Liver (tissue), 3 donors: Measurements from ENCODE around the gene VAC14.
"Not testable (repeated sequence)": the region's sequence is repeated elsewhere in the genome, so short reads cannot be mapped to it uniquely, and the experiment has no call there.

Source experiments
- GABPA ChIP-seq, 2 donors: IDR thresholded peaks in 1 of 2; conservative IDR thresholded peaks in 1 of 2; 2 replicates each; pipeline ENCODE4 v1.6.1; 2016; ENCODE audit warnings: antibody characterized with exemption in 2 of 2, mild to moderate bottlenecking in 1 of 2, moderate library complexity in 1 of 2
- NR2F2 ChIP-seq: IDR thresholded peaks from 2 replicates; pipeline ENCODE4 v1.6.1; 2016; ENCODE audit warnings: antibody characterized with exemption
- RAD21 ChIP-seq, 2 donors: IDR thresholded peaks; 2 replicates each; pipeline ENCODE4 v1.6.1; 2016; ENCODE audit warnings: antibody characterized with exemption in 2 of 2, mild to moderate bottlenecking in 2 of 2
- RXRA ChIP-seq, 2 donors: IDR thresholded peaks; 2 replicates each; pipeline ENCODE4 v1.6.1; 2017 to 2018; ENCODE audit warnings: antibody characterized with exemption in 2 of 2, mild to moderate bottlenecking in 1 of 2
- TAF1 ChIP-seq: conservative IDR thresholded peaks from 2 replicates; pipeline ENCODE4 v1.6.1; 2016; ENCODE audit warnings: antibody characterized with exemption, mild to moderate bottlenecking
- TF ChIP-seq, protein P1 (sequence below): fragments of 150-350 bp; IDR thresholded peaks from 2 replicates; pipeline ENCODE4 v1.5.1; 2017; ENCODE audit warnings: improper control_type of control experiment, low read depth, low read length; ENCODE audit not compliant: missing input control
- TF ChIP-seq, protein P2 (sequence below): IDR thresholded peaks from 2 replicates; pipeline ENCODE4 v1.6.1; 2016; ENCODE audit warnings: antibody characterized with exemption
- donor health status: healthy.
- donor health status: healthy.

DNA sequence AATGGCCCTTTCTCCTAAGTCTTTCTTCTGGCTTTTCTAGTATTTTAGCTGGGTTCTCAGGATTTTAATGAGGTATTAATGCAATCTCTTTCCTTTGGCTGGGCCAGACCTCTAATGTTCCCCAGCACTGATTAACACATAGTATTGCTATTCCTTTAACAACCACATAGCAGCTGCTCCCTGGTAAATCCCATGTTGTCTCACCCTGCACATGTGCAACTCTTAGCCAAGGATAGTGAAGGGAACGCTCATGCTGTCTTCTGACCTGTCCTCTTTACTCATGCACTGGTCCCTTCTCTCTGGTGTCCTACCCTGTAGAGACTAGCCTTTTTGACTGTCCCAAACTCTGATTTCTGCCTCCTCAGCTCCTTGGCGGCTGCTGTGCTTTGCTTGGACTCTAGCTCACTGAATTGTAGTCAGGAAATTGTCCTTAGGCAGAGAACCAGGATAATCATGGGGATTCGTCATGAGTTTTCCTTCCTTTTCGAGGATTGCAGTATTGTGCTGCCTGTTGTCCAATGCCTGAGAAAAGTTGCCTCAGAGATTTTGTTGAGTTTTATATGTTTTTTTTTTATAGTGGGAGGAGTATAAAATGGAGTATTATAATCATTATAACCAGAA, 22.6 kb upstream of the VAC14 start:
- TF ChIP-seq, protein P1, sequence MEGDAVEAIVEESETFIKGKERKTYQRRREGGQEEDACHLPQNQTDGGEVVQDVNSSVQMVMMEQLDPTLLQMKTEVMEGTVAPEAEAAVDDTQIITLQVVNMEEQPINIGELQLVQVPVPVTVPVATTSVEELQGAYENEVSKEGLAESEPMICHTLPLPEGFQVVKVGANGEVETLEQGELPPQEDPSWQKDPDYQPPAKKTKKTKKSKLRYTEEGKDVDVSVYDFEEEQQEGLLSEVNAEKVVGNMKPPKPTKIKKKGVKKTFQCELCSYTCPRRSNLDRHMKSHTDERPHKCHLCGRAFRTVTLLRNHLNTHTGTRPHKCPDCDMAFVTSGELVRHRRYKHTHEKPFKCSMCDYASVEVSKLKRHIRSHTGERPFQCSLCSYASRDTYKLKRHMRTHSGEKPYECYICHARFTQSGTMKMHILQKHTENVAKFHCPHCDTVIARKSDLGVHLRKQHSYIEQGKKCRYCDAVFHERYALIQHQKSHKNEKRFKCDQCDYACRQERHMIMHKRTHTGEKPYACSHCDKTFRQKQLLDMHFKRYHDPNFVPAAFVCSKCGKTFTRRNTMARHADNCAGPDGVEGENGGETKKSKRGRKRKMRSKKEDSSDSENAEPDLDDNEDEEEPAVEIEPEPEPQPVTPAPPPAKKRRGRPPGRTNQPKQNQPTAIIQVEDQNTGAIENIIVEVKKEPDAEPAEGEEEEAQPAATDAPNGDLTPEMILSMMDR = not testable (repeated sequence)
- not testable (repeated sequence) for TF ChIP-seq RAD21 (IDR thresholded peaks at IDR 0.05); GABPA (IDR thresholded peaks at IDR 0.05 in 1 of 2, conservative IDR thresholded peaks at IDR 0.05 in 1 of 2); TAF1; NR2F2; RXRA (IDR thresholded peaks at IDR 0.05)
- TF ChIP-seq, protein P2, sequence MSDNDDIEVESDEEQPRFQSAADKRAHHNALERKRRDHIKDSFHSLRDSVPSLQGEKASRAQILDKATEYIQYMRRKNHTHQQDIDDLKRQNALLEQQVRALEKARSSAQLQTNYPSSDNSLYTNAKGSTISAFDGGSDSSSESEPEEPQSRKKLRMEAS = not testable (repeated sequence)
